Measurements from ENCODE around the gene DUSP18. TPM values are rescaled to one million over a fixed set of nuclear protein-coding genes. Genes with fewer than 3 reads are reported as not detected.

The DUSP18 gene
- total and polyA plus RNA-seq, 4 donors = 1.0 to 2.3 (median 1.6) TPM

GRCh38 chr22:30695871-30696655 lies 28.4 kb upstream of the DUSP18 start:
- 95% methylated on average over 7 of the region's 7 CpGs for WGBS
- no peak for DNase-seq (ENCODE audit: low spot score)
- Histone ChIP-seq H3K9ac (ENCODE audit: low read depth in 1 of 2, low read length in 2 of 2) (no peak overlapping the region), H3K4me1 (ENCODE audit: control insufficient read depth in 4 of 4, insufficient read depth in 4 of 4, low read length in 3 of 4) (peaks cover 3 to 16% (median 5%) of the 10 kb centered on the region in 4 donors), H3K4me3 (ENCODE audit: low read depth in 1 of 3, low read length in 3 of 3) (no peak overlapping the region), H3K27me3 (ENCODE audit: control insufficient read depth in 4 of 4, insufficient read depth in 4 of 4, low read length in 3 of 4) (no peaks in the 10 kb centered on the region), H3K36me3 (ENCODE audit: control insufficient read depth in 4 of 4, insufficient read depth in 3 of 4, low read depth in 1 of 4, low read length in 3 of 4) (no peaks in the 10 kb centered on the region), H3K9me3 (ENCODE audit: control insufficient read depth in 4 of 4, low read length in 3 of 4) (no peaks in the 10 kb centered on the region), H3K27ac (ENCODE audit: low read depth in 1 of 2, low read length in 2 of 2) (no peak overlapping the region)
- TF ChIP-seq NR2F2 (IDR thresholded peaks at IDR 0.05) = no peak
- no peak for TF ChIP-seq EGR1 (IDR thresholded peaks at IDR 0.05; ENCODE audit: low read depth in 2 of 2)
- no peak for TF ChIP-seq MAX (IDR thresholded peaks at IDR 0.05)
- TF ChIP-seq FOXA1 (IDR thresholded peaks at IDR 0.05) = no peak
- no peak for TF ChIP-seq CTCF (IDR thresholded peaks at IDR 0.05; ENCODE audit: low read depth, low read length, missing input control)
- TF ChIP-seq GABPA (IDR thresholded peaks at IDR 0.05 in 1 of 2, conservative IDR thresholded peaks at IDR 0.05 in 1 of 2) = no peak
- TF ChIP-seq ATF3 (IDR thresholded peaks at IDR 0.05) = no peak
- TF ChIP-seq SP1 (IDR thresholded peaks at IDR 0.05) = no peak

- WGBS = 71% methylated on average over 15 of the region's 15 CpGs
- Histone ChIP-seq H3K4me1 (ENCODE audit: control insufficient read depth in 4 of 4, insufficient read depth in 4 of 4, low read length in 3 of 4) (peaks cover 3 to 16% (median 5%) of the 10 kb centered on the region in 4 donors), H3K9me3 (ENCODE audit: control insufficient read depth in 4 of 4, low read length in 3 of 4) (no peaks in the 10 kb centered on the region), H3K27ac (ENCODE audit: low read depth in 1 of 2, low read length in 2 of 2) (no peak overlapping the region), H3K9ac (ENCODE audit: low read depth in 1 of 2, low read length in 2 of 2) (no peak overlapping the region), H3K27me3 (ENCODE audit: control insufficient read depth in 4 of 4, insufficient read depth in 4 of 4, low read length in 3 of 4) (no peaks in the 10 kb centered on the region), H3K4me3 (ENCODE audit: low read depth in 1 of 3, low read length in 3 of 3) (peak overlapping the region in 1 of 3 donors; percentile 75), H3K36me3 (ENCODE audit: control insufficient read depth in 4 of 4, insufficient read depth in 3 of 4, low read depth in 1 of 4, low read length in 3 of 4) (no peaks in the 10 kb centered on the region)
- TF ChIP-seq MAX (IDR thresholded peaks at IDR 0.05) (no peak), YY1 (IDR thresholded peaks at IDR 0.05) (no peak), HNF4G (IDR thresholded peaks at IDR 0.05) (no peak), GABPA (IDR thresholded peaks at IDR 0.05 in 1 of 2, conservative IDR thresholded peaks at IDR 0.05 in 1 of 2) (no peak), ZBTB33 (IDR thresholded peaks at IDR 0.05) (no peak), HNF4A (conservative IDR thresholded peaks at IDR 0.05) (no peak), TAF1 (conservative IDR thresholded peaks at IDR 0.05) (no peak)
- peak; percentile 43 for DNase-seq (ENCODE audit: low spot score)
Observed at GRCh38 chr22:30695351-30695851, 27.7 kb upstream of the DUSP18 start.

All from liver (tissue), 9 donors.